GM12801 (cell line): Measurements from ENCODE around the gene PET100.

Experiments used
- CTCF ChIP-seq: IDR thresholded peaks from one replicate; pipeline ENCODE4 v1.5.1; 2011; ENCODE audit warnings: control low read depth; ENCODE audit not compliant: insufficient read length; ENCODE audit errors: extremely low read depth

Gene PET100

GRCh38 chr19:7607212-7607873, 22.2 kb upstream of the PET100 start:
- TF ChIP-seq CTCF: no peak

- no peak for TF ChIP-seq CTCF
These were observed 21.6 kb upstream of the PET100 start for GRCh38 chr19:7607874-7608560.

GRCh38 chr19:7610491-7611240, 18.9 kb upstream of the PET100 start:
- TF ChIP-seq CTCF: no peak

GRCh38 chr19:7611541-7612279, 17.9 kb upstream of the PET100 start:
- no peak for TF ChIP-seq CTCF

- TF ChIP-seq CTCF: no peak
These were observed 17.0 kb upstream of the PET100 start for GRCh38 chr19:7612282-7613274.

- no peak for TF ChIP-seq CTCF
These were observed 14.5 kb upstream of the PET100 start for GRCh38 chr19:7614859-7615741.
